ENCODE data around the gene MYOM1.

- TF ChIP-seq GATA2 (IDR thresholded peaks at IDR 0.05; ENCODE audit: low read depth, low read length), result no peak
- no peak for TF ChIP-seq GATA3 (IDR thresholded peaks at IDR 0.05; ENCODE audit: low read depth, low read length)
Measured at GRCh38 chr18:3184275-3184963, 35.3 kb downstream of the MYOM1 start.

All from SH-SY5Y (cell line).